NCI-H1092 treated with DMSO at 0.1 percent for 48 hours (cell line): ENCODE results near the gene SLC66A2.
"Not testable (repeated sequence)": the region's sequence is repeated elsewhere in the genome, so short reads cannot be mapped to it uniquely, and the experiment has no call there.

ENCODE experiments used
- DNase-seq: peaks from one replicate; lab custom pipeline; 2025; lab: John Stamatoyannopoulos, UW

The SLC66A2 gene

DNA sequence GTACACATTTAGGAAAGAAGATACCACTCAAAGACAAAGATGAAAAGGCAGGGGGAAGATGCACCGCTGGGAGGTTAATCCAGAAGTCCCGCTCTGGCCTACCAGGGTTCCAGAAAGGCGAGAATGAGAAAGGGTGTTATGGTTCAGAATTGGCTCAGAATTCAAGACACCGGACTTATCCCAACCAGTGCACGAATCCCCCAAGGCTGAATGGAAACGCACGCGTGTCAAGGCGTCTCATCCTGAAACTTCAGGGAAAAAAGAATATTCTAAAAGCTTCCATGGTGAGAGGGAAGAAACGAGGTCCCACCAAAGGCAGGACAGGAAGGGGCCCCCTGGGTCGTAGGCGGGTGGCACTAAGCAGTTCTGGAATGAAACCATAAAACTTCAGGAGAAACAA lies 71.9 kb downstream of the SLC66A2 start:
- DNase-seq = no peak

DNA sequence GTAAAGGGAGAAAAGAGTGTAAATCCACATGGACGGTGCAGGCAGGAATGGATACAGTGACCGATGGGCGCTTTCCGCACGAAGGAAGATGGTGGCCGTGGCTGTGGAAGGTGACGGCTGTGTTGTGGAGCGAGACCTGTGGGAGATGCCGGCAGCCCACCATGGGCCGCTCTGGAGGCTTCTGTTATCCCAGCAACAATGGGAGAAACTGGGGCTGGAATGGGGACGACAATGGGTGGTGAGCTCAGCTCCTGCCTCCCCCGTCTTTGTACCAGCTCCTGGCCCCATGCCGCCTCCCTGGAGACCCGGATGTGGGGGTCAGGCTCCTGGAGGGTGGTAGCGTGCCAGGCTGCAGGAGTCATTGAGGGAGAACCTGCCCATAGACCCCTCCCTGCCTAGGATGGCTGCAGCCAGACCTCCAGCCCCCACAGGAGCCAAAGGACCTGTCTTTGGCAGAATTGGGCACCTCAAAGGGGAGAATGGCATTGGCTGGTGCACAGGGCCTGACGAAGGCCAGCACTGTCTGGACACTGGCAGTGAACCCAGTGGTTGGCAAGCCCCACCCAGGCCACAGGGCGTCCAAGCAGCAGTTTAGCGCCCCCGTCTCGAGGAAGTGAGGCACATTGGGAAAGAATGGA lies 72.6 kb downstream of the SLC66A2 start:
- DNase-seq = no peak

DNA sequence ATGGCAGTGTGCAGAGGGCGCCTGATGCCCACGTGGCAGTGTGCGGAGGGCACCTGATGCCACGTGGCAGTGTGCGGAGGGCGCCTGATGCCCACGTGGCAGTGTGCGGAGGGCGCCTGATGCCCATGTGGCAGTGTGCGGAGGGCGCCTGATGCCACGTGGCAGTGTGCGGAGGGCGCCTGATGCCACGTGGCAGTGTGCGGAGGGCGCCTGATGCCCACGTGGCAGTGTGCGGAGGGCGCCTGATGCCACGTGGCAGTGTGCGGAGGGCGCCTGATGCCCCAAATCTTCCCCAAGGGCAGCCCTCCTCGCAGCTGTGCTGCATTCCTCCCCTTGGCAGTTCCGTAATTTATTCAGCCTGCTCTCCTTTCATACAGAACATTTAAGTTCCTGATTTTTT lies 73.2 kb downstream of the SLC66A2 start:
- DNase-seq = not testable (repeated sequence)

DNA sequence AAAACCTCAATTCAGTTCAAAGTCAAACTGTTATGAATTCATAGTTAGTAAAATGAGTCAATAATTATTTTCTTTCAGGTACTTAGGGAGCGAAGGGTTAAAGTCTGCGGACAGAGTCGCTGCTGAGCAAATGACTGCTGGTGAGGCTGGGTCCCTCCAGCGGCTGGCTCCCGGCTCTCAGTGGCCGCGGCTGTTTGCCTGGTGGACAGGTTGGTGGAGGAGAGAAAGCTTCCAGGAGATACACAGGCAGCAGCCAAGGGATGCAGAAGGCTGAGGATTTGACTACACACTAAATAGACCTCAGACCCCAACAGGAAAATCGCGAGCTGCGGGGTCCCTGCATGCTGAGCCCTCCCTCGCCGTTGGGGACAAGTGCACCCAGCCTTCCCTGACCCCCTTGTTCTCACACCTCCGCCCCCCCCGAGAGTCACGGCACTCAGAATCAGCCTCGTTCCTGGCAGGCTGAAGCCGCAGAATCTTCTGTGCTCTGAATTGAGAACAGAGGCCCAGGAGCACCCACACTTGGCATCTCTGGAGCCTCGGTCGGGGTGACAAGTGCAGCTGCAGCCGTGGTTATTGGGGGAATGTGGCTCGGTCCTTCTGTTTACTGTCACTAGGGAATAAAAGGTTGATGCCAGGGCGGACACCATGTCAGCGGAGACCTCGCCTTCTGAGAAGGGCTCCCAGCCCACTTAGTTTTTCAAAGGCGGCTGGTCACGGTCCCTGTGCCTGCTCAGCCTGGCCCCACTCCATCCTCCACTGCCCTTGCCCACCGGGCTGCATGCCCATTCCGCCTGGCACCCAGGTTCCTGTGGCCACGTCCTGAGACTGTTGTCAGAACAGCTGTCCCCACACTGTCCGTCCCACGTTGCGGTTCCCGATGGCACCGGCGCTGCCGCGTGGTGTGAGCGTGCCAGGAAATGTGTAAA lies 74.0 kb downstream of the SLC66A2 start:
- peak; percentile 49 for DNase-seq

DNA sequence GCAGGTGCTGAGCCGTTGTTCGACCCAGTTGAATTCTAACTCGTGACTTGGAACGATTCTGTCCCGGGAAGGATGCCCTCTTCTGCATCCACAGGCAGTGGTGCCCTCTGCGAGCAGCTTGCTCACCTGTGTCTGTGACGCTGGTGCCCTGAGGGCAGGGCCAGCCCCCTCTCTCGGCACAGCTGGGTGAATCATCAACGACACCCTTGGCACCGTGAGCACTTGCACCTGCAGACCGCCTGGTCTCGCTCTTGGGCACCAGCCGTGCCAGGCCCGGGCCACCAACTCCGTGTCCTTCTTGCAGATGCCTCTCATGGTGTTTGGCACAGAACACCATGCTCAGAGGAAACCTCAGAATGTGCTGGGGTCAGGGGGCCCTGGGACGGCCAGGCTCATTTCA lies 75.0 kb downstream of the SLC66A2 start:
- DNase-seq = no peak

DNA sequence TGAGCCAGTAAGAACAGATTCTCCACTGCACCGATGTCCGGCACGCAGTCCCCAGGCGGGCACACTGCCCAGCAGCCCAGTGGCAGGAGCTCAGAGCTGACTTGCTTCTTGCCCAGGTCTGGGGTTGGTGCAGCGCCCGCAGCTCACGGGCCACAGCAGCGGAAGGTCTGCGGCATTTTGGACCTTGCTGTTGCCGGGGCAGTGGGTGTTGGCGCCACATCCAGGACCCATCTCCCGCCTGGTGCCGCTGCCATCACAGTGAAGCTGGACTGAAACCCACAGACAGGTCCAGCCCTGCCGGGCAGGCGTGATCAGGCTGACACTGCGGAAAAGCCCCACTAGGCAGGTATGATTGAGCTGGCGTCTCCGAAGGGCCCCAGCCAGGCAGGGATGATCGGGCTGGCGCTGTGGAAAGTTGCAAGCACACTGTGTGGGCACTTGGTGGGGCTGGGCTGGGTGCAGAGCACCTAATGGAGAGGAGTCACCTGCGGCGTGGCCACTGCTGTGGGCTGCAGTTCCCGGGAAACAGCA lies 75.5 kb downstream of the SLC66A2 start:
- DNase-seq = no peak

DNA sequence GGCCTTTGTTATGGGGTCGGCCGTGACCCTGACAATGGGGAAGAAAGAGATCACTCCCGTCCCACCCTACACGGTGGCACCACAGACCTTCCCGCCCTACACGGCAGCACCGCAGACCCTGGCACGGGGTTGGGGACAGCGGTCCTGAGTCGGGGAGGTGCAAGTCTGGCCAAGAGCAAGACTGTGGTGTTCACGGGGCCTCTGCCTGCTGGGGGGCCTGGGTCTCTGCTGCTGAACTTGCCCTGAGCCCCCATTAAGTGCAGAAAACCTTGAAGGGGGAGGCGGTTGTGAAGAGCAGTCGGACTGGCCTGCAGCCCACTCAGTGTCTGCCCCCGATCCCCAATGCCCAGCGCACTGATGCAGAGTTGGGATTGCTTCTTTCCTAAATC lies 75.9 kb downstream of the SLC66A2 start:
- DNase-seq = no peak

DNA sequence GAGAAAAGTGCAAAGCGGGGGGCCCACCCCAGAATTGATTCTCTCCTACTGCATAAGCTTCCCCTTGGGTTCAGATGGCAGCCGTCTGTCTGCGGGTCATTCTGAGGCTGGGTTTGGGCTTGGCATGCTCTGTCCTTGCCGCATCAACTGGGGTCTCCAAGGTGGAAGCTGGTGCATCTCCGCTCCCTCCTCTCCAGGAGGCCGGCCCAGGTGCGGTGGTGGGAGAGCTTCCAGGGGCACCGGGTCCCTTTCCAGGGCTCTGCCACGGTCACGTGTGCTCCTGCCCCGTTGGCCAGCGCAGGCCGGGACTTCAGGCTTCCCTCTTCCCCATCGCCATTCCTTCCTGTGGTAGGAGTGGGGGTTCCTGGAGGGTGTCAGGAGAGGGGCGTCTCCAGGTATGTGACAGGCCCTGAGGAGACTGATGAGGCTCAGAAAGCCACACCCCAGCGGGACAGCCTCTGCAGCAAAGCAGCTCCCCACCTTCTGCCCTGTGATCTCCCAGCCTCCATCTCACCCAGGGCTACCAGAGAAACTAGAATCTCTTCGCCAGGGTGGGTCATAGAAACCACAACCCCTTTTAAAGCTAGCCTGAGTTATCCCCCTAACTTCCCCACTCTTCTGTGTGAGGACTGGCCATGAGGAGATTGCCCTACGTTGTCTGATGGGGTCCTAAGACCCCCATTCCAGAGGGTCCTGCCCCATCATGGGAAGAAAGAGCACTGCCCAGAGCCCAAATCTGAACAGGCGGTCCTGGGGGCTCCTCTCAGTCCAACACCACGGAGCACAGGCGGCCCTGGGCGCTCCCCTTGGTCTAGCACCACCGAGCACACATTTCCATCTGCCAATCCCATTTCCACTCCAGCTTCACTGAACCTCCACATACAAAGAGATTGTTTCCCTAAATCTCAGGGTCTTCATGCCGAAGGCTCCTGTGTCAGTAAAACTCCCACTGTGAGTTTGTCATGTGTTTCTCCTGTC lies 76.6 kb downstream of the SLC66A2 start:
- DNase-seq = no peak

DNA sequence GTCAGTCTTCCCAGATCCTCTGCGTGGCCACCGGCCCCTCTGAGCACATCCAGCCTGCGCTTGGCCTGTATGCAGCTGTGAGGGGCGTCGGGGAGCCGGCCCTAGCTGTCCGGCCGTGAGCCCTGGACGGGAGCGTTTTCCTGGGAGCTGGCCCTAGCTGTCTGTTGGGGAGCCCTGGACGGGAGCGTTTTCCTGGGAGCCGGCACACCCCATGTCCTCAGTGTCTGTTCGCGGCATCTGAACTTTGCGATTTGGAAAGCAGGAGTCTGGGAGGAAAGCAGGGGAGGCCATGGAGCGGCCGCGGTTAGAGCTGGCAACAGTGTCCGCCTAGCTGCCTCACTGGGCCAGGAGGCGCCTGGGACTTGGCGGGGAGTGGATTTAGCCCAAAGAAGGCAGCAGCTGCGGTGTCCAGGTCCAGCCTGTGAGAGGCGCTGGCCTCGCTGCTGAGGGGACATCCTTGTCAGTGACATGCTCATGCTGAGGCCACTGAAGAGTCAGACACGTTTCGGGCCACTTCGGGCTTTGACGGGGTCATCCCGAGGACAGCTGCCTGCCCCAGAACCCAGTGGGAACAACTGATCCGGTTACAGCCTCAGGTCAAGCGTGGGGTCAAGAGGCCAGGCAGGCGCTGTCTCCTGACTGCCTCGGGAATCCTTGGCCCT lies 77.9 kb downstream of the SLC66A2 start:
- DNase-seq = no peak

DNA sequence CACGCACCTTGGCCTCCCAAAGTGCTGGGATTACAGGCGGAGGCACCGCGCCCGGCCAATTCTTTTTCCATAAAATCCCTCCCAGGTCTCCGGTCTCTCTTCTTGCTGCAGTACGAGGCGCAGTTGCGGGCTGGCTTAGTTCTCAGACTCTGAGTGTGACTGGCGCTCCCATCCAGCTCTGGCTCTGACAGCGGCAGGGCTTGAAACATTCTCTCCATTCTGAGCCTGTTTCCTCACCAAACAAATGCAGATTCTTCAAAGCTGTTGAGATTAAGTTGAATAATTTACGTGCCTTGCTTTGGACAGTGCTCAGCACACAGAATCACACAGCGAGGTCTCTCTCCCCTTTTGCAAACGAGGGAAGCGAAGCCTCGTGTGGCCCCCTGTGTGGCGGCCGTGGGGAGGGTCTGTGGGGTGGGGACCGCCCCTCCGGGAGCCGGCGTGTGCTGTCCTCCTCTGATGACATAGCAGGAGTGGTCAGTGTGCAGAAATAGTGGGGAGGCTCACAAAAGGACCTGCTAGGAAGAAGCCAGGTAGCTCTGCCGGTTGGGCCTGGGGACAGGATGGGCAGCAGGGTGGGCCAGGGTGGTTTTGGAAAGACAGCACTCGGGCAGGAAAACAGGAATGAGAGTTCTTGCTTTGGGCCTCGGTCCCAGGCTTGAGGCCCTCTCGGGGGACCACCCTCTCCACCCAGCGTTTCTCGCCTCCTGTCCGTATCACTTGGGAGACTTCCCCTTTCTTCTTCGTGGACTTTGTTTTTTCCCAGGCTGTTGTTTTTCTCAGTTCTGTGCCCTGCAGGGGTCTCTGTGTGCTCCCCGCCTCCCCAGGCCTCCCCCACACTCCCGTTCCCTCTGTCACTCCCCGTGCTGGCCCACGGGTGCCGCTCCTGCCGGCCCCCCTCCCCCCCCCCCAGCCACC lies 78.7 kb downstream of the SLC66A2 start:
- DNase-seq = no peak

DNA sequence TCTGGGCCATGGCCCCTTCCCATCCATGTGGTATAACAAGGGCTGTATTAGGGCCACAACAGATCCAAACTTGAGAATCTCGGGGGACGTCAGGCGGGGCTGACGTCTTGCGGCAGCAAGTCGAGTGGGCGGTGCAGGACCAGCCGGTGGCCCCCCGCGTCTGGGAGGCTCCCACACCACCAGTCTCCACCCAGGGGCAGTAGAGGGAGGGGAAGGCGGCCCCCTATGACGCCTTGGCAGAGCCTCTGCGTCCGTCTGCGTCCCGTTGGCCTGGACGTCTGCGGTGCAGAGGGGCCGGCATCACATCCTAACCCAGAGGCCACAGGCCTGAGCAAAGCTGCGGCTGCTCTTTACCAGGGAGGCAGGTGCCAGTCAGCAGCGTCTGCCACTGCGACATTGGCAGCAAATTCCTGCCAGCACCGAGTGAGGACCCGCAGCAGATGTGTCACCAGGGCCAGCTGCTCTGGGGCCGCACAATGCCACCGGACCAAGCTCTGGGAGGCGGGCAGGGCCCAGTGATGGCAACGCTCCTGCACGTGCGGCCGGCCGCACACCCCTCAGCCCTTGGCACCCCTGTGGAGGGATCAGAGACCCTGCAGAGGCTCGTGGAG lies 79.9 kb downstream of the SLC66A2 start:
- DNase-seq = no peak

DNA sequence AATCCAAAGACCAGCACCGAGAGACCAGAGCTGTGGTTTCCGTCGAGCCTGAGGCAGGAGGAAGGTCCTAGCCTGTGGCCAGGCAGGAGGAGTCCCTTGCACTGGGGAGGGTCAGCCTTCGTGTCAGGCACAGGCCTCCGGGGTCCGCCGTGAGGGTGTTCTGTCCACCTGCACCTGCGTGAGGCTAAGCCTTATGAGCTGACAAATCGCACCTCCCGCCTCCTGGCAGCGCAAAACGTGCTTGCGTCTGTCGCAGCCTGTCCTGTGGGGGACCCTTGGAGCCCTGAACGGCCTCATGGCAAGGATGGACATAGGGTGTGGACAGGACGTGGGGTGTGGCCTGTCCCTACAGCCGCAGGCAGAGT lies 80.4 kb downstream of the SLC66A2 start:
- DNase-seq = no peak

DNA sequence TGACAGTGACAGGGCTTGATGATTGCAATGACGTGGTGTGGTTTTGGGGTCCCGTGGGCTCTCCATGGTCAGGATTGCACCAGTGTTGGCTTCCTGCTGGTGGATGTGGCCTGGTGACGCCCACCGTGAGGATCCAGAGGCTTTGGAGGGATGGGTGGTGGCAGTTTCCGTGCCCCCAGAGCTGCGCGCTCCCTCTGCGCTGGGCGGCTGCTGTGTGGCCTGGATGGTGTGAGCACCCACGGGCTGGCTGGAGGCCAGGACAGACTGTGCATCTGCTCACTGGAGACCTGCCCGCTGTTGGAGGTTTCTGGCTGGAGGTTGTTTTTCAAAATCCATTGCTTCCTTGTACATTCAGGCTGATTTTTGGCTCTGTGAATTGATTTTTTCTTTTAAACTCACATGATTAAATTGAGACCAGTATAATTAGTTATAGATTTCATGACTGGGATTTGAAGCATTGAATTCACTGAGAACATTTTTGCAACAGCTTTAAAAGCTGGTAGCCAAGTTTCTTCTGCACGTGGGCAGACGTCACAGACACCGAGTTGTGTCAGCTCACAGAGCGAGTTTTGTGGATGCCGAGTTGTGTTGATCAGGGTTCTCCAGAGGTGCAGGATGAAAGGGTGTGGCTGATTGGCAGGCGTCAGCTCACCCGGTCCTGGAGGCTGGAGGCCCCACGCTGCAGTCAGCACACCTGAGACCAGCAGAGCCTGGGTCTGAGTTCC lies 81.0 kb downstream of the SLC66A2 start:
- no peak for DNase-seq

DNA sequence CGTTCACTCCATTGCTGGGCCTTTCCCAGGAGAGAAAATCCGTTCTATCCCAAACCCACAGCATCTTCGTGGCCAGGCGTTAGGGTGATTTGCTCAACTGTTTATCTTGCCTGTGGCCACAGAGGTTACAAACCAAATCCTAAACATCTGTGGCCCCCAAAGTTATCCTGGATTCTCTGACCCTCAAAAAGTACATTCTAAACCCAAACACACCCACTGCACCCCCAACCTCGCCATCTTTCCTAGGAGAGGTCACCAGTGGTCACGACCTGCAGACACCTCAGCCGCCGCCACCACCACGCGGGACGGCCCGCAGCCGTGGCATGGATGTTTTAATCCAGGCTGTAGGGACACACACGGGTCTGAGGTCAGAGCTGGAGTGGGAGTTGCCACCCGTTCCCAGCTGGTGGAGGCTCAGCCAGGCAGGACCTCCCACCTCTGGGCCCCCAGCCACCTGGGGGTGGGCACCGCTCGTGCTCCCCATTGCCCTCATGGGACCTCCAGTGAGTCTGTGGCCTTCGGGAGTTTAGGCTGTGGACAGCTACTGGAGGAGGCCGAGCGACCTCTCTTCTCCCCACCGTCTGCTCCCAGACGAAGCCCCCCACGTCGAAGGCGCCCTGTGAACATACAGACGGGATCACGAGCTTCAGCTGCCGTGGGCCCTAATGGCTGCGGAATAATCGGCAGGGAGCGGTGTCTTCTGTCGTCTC lies 81.7 kb downstream of the SLC66A2 start:
- DNase-seq = no peak

DNA sequence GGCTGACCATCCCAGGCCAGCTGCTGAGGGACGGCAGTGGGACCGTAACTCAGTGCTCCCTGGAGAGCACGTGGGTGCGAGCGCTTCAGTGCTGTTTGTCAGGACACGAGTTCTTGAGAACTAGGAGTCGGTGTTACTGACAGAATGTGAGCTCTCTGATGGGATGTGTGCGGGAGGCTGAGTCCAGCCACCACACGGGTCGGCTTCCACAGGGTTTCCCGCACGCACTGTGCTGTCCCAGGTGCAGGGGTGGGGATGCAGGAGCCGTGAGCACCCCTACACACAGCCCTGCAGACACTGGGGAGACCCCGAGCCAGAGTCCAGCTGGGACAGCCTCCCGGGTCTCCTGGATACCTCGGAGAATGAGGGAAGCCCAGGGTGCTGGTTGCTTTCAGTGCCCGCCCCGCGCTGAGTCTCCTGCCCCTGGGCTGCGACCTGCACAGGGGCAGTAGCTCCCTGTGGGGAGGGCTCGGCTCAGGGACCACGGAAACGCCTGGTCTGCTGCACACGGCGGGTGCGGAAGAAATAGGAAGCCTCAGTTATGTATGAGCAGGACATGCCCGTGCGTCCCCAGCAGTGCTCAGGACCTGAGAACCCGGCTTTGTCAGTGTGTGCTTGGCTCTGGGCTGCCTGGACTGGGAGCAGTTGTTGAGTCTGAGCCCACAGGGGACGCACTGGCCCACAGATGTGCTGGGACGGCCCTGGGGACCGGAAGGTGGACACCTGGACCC lies 82.5 kb downstream of the SLC66A2 start:
- no peak for DNase-seq

DNA sequence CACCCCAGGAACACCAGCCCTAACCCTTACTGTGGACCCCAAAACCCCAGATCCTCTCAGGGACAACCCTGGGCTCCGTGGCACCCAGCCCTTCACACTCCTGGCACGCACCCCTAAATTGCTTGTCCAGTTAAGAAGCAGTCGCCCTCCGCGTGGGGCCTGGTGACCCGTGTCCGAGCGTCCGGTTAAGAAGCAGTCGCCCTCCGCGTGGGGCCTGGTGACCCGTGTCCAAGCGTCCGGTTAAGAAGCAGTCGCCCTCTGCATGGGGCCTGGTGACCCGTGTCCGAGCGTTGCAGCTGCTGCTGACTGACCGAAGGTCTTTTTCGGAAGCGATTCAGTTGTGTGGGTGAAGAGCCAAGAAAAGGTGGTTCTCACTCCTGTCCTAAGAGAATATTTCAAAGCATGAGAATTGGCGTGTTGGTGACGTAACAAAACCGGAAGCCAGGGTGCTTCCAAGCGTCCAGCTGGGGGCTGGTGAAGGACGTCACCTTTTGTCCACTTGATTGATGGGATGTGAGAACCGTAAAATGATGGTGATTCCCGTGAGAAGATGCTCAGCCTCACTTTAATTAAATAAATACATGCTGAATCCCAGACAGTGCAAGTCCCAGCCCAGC lies 83.2 kb downstream of the SLC66A2 start:
- DNase-seq = no peak

DNA sequence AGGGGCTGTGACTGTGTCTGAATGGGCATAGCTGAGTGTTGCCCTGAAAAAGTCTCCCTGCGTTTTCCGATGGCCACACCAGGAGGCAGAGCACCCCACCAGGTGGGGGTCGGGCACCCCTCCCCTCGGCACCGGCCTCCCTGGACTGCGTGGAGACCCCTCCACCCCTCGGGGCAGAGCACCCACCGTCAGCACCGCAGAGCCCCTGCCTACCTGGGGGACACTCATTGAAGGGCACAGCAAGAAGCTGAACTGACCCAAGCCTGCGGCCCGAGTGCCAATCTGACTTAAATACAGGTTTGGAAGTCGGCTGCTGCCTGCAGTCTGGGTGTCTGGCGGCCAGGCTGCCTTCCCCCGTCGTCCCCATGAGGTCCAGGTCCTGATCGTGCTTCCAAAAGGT lies 83.8 kb downstream of the SLC66A2 start:
- DNase-seq = no peak
